NT2/D1 (cell line): Measurements from ENCODE around the gene EXOC7.
"Not testable (repeated sequence)": the region's sequence is repeated elsewhere in the genome, so short reads cannot be mapped to it uniquely, and the experiment has no call there.

Source experiments
- YY1 ChIP-seq: IDR thresholded peaks from 2 replicates; pipeline ENCODE4 v1.6.1; 2011; ENCODE audit not compliant: insufficient read length, insufficient read depth
- ZNF274 ChIP-seq: IDR thresholded peaks from 2 replicates; pipeline ENCODE4 v1.6.1; 2011; ENCODE audit warnings: mild to moderate bottlenecking, low read depth, low read length

GRCh38 chr17:76042868-76043267 lies 60.7 kb downstream of the EXOC7 start:
- TF ChIP-seq YY1, ZNF274: not testable (repeated sequence)
